COLO829 (cell line): ENCODE results near the gene CYB5B.

Experiments
- DNase-seq: peaks from one replicate; pipeline ENCODE4 v3.0.0; 2012; ENCODE audit warnings: low spot score

Gene CYB5B

GRCh38 chr16:69486272-69486671, 61.9 kb downstream of the CYB5B start:
- DNase-seq = no peak

GRCh38 chr16:69486724-69487123, 62.3 kb downstream of the CYB5B start:
- DNase-seq = no peak

DNA sequence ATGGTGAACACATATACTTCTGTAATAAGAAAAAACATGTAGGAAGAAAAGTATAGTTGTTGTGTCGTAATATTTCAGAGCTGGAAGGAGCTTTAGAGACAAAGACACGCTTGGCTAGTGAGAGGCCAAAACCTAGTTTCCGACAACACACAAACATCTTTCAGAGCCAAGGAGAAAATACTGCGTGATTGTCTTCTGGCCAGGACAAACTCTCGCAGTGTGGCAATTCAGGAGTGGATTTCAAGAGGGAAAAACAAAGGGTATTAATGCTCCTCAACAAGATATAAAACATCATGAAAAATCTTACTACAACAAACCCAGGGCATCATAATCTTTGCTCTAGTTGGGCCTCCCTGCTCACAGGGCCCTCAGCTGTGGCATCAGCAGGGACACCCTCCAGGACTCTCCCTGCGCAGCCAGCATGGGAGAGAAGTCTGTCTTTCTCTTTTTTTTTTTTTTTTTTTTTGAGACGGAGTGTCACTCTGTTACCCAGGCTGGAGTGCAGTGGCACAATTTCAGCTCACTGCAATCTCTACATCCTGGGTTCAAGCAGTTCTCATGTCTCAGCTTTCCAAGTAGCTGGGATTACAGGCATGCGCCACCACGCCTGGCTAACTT, 66.4 kb downstream of the CYB5B start:
- DNase-seq = no peak

GRCh38 chr16:69494991-69495392, 70.6 kb downstream of the CYB5B start:
- DNase-seq = no peak

DNA sequence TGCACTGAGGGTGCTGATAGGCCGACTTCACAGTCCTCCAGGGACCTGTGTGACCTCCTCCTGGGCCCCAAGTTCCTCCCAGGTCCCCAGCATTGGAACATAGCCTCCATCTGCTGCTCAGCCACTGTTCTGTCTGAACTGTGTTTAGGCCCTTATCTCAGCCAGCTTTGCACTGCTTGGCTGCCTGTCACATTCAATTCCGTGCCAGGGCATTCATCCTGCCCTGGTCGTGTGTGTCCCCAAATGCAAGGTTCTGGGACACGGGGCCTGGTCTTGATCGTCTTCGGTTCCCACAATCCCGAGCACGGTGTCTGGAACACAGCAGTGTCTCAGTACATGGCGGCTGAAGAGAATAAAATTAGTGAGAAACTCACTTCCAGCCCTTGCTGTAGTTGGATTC, 71.4 kb downstream of the CYB5B start:
- DNase-seq = no peak

GRCh38 chr16:69496376-69496775, 72.0 kb downstream of the CYB5B start:
- no peak for DNase-seq

DNA sequence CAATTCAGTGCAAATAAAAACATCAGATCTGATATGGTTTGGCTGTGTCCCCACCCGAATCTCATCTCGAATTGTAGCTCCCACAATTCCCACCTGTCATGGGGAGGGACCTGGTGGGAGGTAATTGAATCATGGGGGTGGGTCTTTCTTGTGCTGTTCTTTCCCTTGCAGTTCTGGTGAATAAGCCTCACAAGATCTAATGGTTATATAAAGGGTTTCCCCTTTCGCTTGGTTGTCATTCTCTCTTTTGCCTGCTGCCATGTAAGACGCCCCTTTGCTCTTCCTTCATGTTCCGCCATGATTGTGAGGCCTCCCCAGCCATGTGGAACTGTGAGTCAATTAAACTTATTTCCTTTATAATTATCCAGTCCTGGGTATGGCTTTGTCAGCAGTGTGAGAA, 72.5 kb downstream of the CYB5B start:
- DNase-seq = no peak

GRCh38 chr16:69497876-69498596, 73.6 kb downstream of the CYB5B start:
- no peak for DNase-seq

- DNase-seq = no peak
Measured at GRCh38 chr16:69498926-69499325, 74.5 kb downstream of the CYB5B start.

- DNase-seq = no peak
Measured at GRCh38 chr16:69499541-69500230, 75.3 kb downstream of the CYB5B start.

DNA sequence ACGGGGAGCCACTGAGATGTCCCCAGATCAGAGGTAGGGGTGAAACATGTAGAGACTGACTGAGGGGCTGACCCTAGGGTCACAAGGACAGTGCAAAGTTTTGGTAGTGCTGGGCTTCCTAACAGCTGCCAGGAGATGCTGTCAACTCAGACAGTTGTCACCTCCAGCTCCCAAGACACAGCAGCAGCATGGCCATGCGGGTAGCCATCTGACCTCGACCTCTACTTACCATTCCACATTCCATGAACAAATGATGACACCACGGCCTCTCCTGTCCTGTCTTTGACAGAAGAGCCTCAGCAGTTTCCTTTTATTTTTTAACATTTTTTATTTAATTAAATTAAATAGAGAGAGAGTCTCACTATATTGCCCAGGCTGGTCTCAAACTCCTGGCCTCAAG, 76.1 kb downstream of the CYB5B start:
- DNase-seq = no peak

GRCh38 chr16:69501956-69502745, 77.7 kb downstream of the CYB5B start:
- DNase-seq = no peak

- DNase-seq = no peak
Measured at GRCh38 chr16:69503244-69503643, 78.8 kb downstream of the CYB5B start.

GRCh38 chr16:69508033-69508755, 83.8 kb downstream of the CYB5B start:
- no peak for DNase-seq

- DNase-seq = no peak
Measured at GRCh38 chr16:69509125-69509524, 84.7 kb downstream of the CYB5B start.

- DNase-seq = no peak
Measured at GRCh38 chr16:69511651-69512050, 87.2 kb downstream of the CYB5B start.

GRCh38 chr16:69513180-69513966, 89.0 kb downstream of the CYB5B start:
- DNase-seq = no peak

DNA sequence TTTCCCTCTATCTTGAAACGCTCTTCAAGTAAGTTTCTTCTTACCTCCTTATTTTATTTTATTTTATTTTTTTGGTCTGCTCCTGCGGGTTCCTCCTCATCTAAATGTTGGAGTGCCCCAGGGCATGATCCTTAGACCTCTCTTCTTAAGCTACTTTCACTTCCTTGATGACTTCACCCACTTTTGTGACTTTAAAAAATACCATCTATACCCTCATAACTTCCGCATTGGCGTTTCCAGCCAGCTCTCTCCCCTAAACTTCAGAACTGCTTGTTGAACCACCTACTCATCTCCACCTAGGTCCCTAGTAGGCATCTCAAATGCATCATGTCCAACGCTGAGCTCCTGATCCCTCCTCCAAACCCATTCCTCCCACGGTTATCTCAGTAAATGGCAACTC, 89.9 kb downstream of the CYB5B start:
- no peak for DNase-seq
